CD4-positive, alpha-beta T cell (primary cell): Measurements from ENCODE around the gene PRTN3. TPM values are rescaled to one million over a fixed set of nuclear protein-coding genes. Genes with fewer than 3 reads are reported as not detected.
A peak's percentile ranks its signal among the peaks of the same experiment; 100 is the strongest.

ENCODE experiments used
- ATAC-seq: fragments of 200-7000 bp; cut with Tn5 transposase; one replicate; pipeline ENCODE4 v1.10.0; 2022; ENCODE audit warnings: mild to moderate bottlenecking; ENCODE audit not compliant: poor library complexity
- CTCF ChIA-PET: fragments of 350-600 bp; sonication (Branson Sonifier 250); formaldehyde crosslinking; loops from one replicate; lab custom pipeline; 2021; ENCODE audit warnings: antibody characterized with exemption, inconsistent platforms; lab: Charles Lee
- POLR2A ChIA-PET: fragments of 350-600 bp; sonication (Branson Sonifier 250); formaldehyde crosslinking; loops from one replicate; lab custom pipeline; 2021; ENCODE audit warnings: antibody characterized with exemption, inconsistent platforms; lab: Charles Lee
- DNase-seq, 14 experiments: peaks; one replicate each; pipeline ENCODE4 v3.0.0-alpha.2; 2013 to 2020; ENCODE audit warnings: mixed read lengths in 2 of 14
- H3K27ac ChIP-seq, 2 donors: one replicate each; pipeline versions ENCODE4 v1.5.1 to v1.7.0; 2013; ENCODE audit warnings: low read length in 2 of 2, low read depth in 1 of 2, mild to moderate bottlenecking in 1 of 2
- H3K27me3 ChIP-seq, 2 experiments: 1 replicate in 1 of 2; 2 replicates in 1 of 2; pipeline versions ENCODE4 v1.6.1 to v1.7.0; 2013; ENCODE audit warnings: low read length in 2 of 2, control low read depth in 1 of 2, mild to moderate bottlenecking in 1 of 2, moderate library complexity in 1 of 2; ENCODE audit not compliant: insufficient read depth in 2 of 2, control insufficient read depth in 1 of 2
- H3K36me3 ChIP-seq: one replicate; pipeline ENCODE4 v1.6.1; 2013; ENCODE audit warnings: low read length, control low read depth; ENCODE audit not compliant: insufficient read depth
- H3K4me1 ChIP-seq: one replicate; pipeline ENCODE4 v1.6.1; 2013; ENCODE audit warnings: low read length, control low read depth; ENCODE audit not compliant: insufficient read depth
- H3K4me3 ChIP-seq: one replicate; pipeline ENCODE4 v1.5.1; 2013; ENCODE audit warnings: mild to moderate bottlenecking, low read length, moderate library complexity
- H3K9me3 ChIP-seq, 2 experiments: 1 replicate in 1 of 2; 2 replicates in 1 of 2; pipeline versions ENCODE4 v1.6.1 to v1.7.0; 2013; ENCODE audit warnings: low read length in 2 of 2, mild to moderate bottlenecking in 2 of 2, control low read depth in 1 of 2, moderate library complexity in 1 of 2; ENCODE audit not compliant: control insufficient read depth in 1 of 2, insufficient read depth in 1 of 2
- H3K27ac Mint-ChIP-seq: one replicate; pipeline ENCODE4 v1.8.0; 2020; ENCODE audit warnings: mixed read lengths
- H3K27me3 Mint-ChIP-seq: one replicate; pipeline ENCODE4 v1.8.0; 2021; ENCODE audit warnings: mixed read lengths
- H3K36me3 Mint-ChIP-seq: one replicate; pipeline ENCODE4 v1.8.0; 2021; ENCODE audit warnings: low read depth, mixed read lengths
- H3K4me1 Mint-ChIP-seq: one replicate; pipeline ENCODE4 v1.8.0; 2021; ENCODE audit warnings: low read depth, mixed read lengths
- H3K4me3 Mint-ChIP-seq: one replicate; pipeline ENCODE4 v1.8.0; 2020; ENCODE audit warnings: mild to moderate bottlenecking, mixed read lengths
- H3K9me3 Mint-ChIP-seq: one replicate; pipeline ENCODE4 v1.8.0; 2020; ENCODE audit warnings: mixed read lengths
- CTCF ChIP-seq: fragments of 200-600 bp; IDR thresholded peaks from one replicate; pipeline ENCODE4 v1.8.0; 2022; ENCODE audit warnings: antibody characterized with exemption, mild to moderate bottlenecking
- intact Hi-C, 2 experiments: fragments of 100-400 bp; cut with DNase I in 1 of 2; cut with micrococcal nuclease in 1 of 2; formaldehyde crosslinking; loops; one replicate each; pipeline versions ENCODE4 v1.15.1 to v1.9.0; 2023 to 2025; cut with DNase I, micrococcal nuclease
- polyA plus RNA-seq, 2 donors: library from polyadenylated mRNA; unstranded; fragments of 120-200 nt; gene quantifications; one replicate each; pipeline ENCODE4 v1.2.1, GENCODE V29; 2013
- total RNA-seq, 174 experiments: library from RNA in 2 of 174; stranded (reverse) in 2 of 174; gene quantifications; one replicate each; pipeline ENCODE4 v1.2.3 and lab custom pipeline; 2021 to 2026

The PRTN3 gene
- total RNA-seq, result not detected
- not detected for polyA plus RNA-seq (2013, experiment 1 of 2)
- polyA plus RNA-seq (2013, experiment 2 of 2), result 0.08 TPM
- total RNA-seq (lab: John Stamatoyannopoulos, UW), result 0 to 1.7 (median 0) reads per million in 172 experiments

GRCh38 chr19:840519-841206, at the start of gene PRTN3:
TSS of gene PRTN3 (plus strand) at chr19:840999. CDS start at chr19:841009, 10 bp downstream.
- Histone ChIP-seq H3K36me3 (no peaks in the 10 kb centered on the region), H3K27ac (no peak within 1 kb of the TSS), H3K27me3 (peaks cover 18 to 24% of the 10 kb centered on the region in 2 experiments), H3K4me1 (peaks cover 14% of the 10 kb centered on the region), H3K4me3 (no peak within 1 kb of the TSS), H3K9me3 (peaks cover 0 to 8% of the 10 kb centered on the region in 2 experiments)
- DNase-seq (peak in 1 of 14 experiments; percentile 46), ATAC-seq (no peak)
- TF ChIP-seq CTCF, result no peak
- CTCF ChIA-PET, result no interaction called here
- H3K36me3 Mint-ChIP-seq, result no peaks in the 10 kb centered on the region
- H3K4me1 Mint-ChIP-seq, result no peaks in the 10 kb centered on the region
- peaks cover 40% of the 10 kb centered on the region for H3K27me3 Mint-ChIP-seq
- no peak within 1 kb of the TSS for H3K4me3 Mint-ChIP-seq
- POLR2A ChIA-PET, result no interaction called here
- no peak within 1 kb of the TSS for H3K27ac Mint-ChIP-seq
- no peaks in the 10 kb centered on the region for H3K9me3 Mint-ChIP-seq
- intact Hi-C loops, result no loop called here

- TF ChIP-seq CTCF, result no peak
- no peaks in the 10 kb centered on the region for H3K9me3 ChIP-seq
- H3K9me3 Mint-ChIP-seq, result no peaks in the 10 kb centered on the region
- no peaks in the 10 kb centered on the region for H3K36me3 Mint-ChIP-seq
- H3K4me3 Mint-ChIP-seq, result no peak overlapping the region
- H3K4me3 ChIP-seq, result no peak overlapping the region
- H3K4me1 Mint-ChIP-seq, result peaks cover 7% of the 10 kb centered on the region
- H3K27me3 ChIP-seq, result no peaks in the 10 kb centered on the region
- ATAC-seq (no peak), DNase-seq (no peak)
- ChIA-PET POLR2A (no interaction called here), CTCF (no interaction called here)
- intact Hi-C loops, result loop anchor here (10.0 kb wide), 2 partner anchors 314 to 454 kb away; partner anchors contain the start of genes ATP5F1D (in 1 of the 2), GPX4 (in 1 of the 2) and MIDN (in 1 of the 2)
- peaks cover 8% of the 10 kb centered on the region for H3K4me1 ChIP-seq
- peaks cover 6% of the 10 kb centered on the region for H3K27me3 Mint-ChIP-seq
- no peaks in the 10 kb centered on the region for H3K36me3 ChIP-seq
- H3K27ac ChIP-seq, result no peak overlapping the region
- H3K27ac Mint-ChIP-seq, result no peak overlapping the region
Measured at GRCh38 chr19:791007-791566, 49.7 kb upstream of the PRTN3 start.

- H3K4me1 Mint-ChIP-seq, result peaks cover 10% of the 10 kb centered on the region
- H3K36me3 ChIP-seq, result no peaks in the 10 kb centered on the region
- TF ChIP-seq CTCF, result no peak
- peaks cover under 1% of the 10 kb centered on the region for H3K36me3 Mint-ChIP-seq
- CTCF ChIA-PET, result no interaction called here
- intact Hi-C loops, result loop anchor here (10.0 kb wide), 2 partner anchors 313 to 453 kb away; partner anchors contain the start of genes ATP5F1D (in 1 of the 2), GPX4 (in 1 of the 2) and MIDN (in 1 of the 2)
- H3K9me3 ChIP-seq, result no peaks in the 10 kb centered on the region
- DNase-seq, result peak in 1 of 14 experiments; percentile 23
- no peak overlapping the region for H3K4me3 Mint-ChIP-seq
- POLR2A ChIA-PET, result no interaction called here
- H3K27me3 Mint-ChIP-seq, result peaks cover 6% of the 10 kb centered on the region
- peaks cover 14% of the 10 kb centered on the region for H3K4me1 ChIP-seq
- H3K9me3 Mint-ChIP-seq, result no peaks in the 10 kb centered on the region
- ATAC-seq, result no peak
- H3K27ac ChIP-seq, result no peak overlapping the region
- no peak overlapping the region for H3K27ac Mint-ChIP-seq
- H3K4me3 ChIP-seq, result no peak overlapping the region
- no peaks in the 10 kb centered on the region for H3K27me3 ChIP-seq
Measured at GRCh38 chr19:791567-792305, 49.1 kb upstream of the PRTN3 start.
